Measurements from ENCODE around the gene MECP2. TPM values are rescaled to one million over a fixed set of nuclear protein-coding genes. Genes with fewer than 3 reads are reported as not detected.
A peak's percentile ranks its signal among the peaks of the same experiment; 100 is the strongest.

Gene MECP2
- total and polyA plus RNA-seq, 3 experiments from 2014 or later: 24.3 to 120 (median 49.5) TPM

DNA sequence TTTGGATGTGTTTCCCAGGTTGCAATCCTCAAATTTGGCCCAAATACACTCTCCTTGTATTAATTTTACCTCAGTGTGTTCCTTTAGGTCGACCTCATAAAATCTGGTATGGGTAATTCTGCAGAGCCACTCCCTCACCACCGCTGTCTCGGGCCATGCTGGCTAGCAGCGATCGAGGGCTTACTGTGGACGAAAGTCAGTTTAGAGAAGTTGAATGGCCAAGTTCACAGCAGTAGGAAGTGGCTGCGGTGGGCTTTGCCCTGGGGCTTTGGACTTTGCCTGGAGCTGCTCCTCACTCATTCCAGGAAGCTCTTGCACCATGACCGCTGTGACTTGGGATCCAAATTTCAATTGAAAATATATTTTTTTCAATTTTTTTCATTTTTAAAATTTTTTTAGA is 105.3 kb downstream of the MECP2 start:
- Histone ChIP-seq H3K4me1 (ENCODE audit: insufficient read depth, low read length) (peaks cover 12% of the 10 kb centered on the region), H3K27me3 (ENCODE audit: insufficient read depth, low read length, poor library complexity, severe bottlenecking) (no peaks in the 10 kb centered on the region), H3K4me3 (ENCODE audit: low read length) (no peak overlapping the region), H3K27ac (ENCODE audit: low read depth, low read length) (no peak overlapping the region), H3K9me3 (ENCODE audit: low read length) (no peaks in the 10 kb centered on the region), H3K36me3 (ENCODE audit: insufficient read depth, low read length) (no peaks in the 10 kb centered on the region)
- H3K4me1 Mint-ChIP-seq: peaks cover 13 to 16% (median 15%) of the 10 kb centered on the region in 3 donors
- DNase-seq: no peak
- H3K36me3 Mint-ChIP-seq: peaks cover 0 to 2% (median 0%) of the 10 kb centered on the region in 3 donors
- peaks cover 0 to 9% of the 10 kb centered on the region in 2 donors for H3K27me3 Mint-ChIP-seq
- ChIA-PET POLR2A (interaction anchor here (0.7 to 1.0 kb wide), 2 partner anchors 10 to 11 kb away, joined by 3 to 5 read pairs; no protein-coding TSS in a partner anchor), CTCF (interaction anchor here (0.8 kb wide), 1 partner anchor 24 kb away, joined by 3 read pairs; no protein-coding TSS in a partner anchor)
- H3K9me3 Mint-ChIP-seq: no peaks in the 10 kb centered on the region
- no peak overlapping the region for H3K27ac Mint-ChIP-seq
- H3K4me3 Mint-ChIP-seq: no peak overlapping the region

DNA sequence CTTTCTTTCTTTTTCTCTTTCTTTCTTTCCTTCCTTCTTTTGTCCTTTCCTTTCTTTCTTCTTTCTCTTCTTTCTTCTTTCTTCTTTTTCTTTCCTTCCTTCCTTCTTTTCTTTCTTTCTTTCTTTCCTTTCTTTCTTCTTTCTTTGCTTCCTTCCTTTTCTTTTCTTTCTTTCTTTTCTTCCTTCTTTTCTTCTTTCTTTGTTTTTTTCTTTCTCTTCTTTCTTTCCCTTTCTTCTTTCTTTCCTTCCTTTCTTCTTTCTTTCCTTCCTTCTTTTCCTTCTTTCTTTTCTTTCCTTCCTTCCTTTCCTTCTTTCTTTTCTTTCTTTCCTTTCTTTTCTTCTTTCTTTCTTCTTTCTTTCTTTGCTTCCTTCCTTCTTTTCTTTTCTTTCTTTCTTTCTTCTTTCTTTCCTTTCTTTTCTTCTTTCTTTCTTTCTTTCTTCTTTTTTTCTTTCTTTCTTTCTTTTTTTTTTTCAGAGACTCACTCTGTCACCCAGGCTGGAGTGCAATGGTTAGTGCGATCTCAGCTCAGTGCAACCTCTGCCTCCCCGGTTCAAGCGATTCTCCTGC is 106.4 kb downstream of the MECP2 start:
- Mint-ChIP-seq H3K27me3 (peaks cover 0 to 7% of the 10 kb centered on the region in 2 donors), H3K27ac (peak overlapping the region in 3 of 8 donors; percentile 47 to 77 (median 66)), H3K4me3 (no peak overlapping the region), H3K36me3 (peaks cover 0 to 2% (median 0%) of the 10 kb centered on the region in 3 donors), H3K4me1 (peaks cover 13 to 20% (median 16%) of the 10 kb centered on the region in 3 donors), H3K9me3 (no peaks in the 10 kb centered on the region)
- no peaks in the 10 kb centered on the region for H3K36me3 ChIP-seq (ENCODE audit: insufficient read depth, low read length)
- H3K27me3 ChIP-seq (ENCODE audit: insufficient read depth, low read length, poor library complexity, severe bottlenecking): no peaks in the 10 kb centered on the region
- CTCF ChIA-PET: no interaction called here
- no peak overlapping the region for H3K27ac ChIP-seq (ENCODE audit: low read depth, low read length)
- H3K9me3 ChIP-seq (ENCODE audit: low read length): no peaks in the 10 kb centered on the region
- POLR2A ChIA-PET: no interaction called here
- no peak for DNase-seq
- peaks cover 20% of the 10 kb centered on the region for H3K4me1 ChIP-seq (ENCODE audit: insufficient read depth, low read length)
- no peak overlapping the region for H3K4me3 ChIP-seq (ENCODE audit: low read length)

GRCh38 chrX:153989973-153990655 is 107.4 kb downstream of the MECP2 start:
- Mint-ChIP-seq H3K9me3 (no peaks in the 10 kb centered on the region), H3K27me3 (peaks cover 0 to 7% of the 10 kb centered on the region in 2 donors), H3K4me1 (peaks cover 13 to 25% (median 16%) of the 10 kb centered on the region in 3 donors), H3K36me3 (peaks cover 0 to 2% (median 0%) of the 10 kb centered on the region in 3 donors), H3K27ac (peak overlapping the region; percentile 3 to 94 (median 74)), H3K4me3 (peak overlapping the region in 2 of 7 donors; percentile 34 to 58)
- Histone ChIP-seq H3K4me1 (ENCODE audit: insufficient read depth, low read length) (peaks cover 22% of the 10 kb centered on the region), H3K27ac (ENCODE audit: low read depth, low read length) (no peak overlapping the region), H3K27me3 (ENCODE audit: insufficient read depth, low read length, poor library complexity, severe bottlenecking) (no peaks in the 10 kb centered on the region), H3K4me3 (ENCODE audit: low read length) (no peak overlapping the region), H3K9me3 (ENCODE audit: low read length) (no peaks in the 10 kb centered on the region), H3K36me3 (ENCODE audit: insufficient read depth, low read length) (no peaks in the 10 kb centered on the region)
- ChIA-PET CTCF (no interaction called here), POLR2A (interaction anchor here (0.6 to 0.7 kb wide), 2 partner anchors 8 to 19 kb away, joined by 4 read pairs; partner anchors contain the start of gene HCFC1)
- DNase-seq: peak in 2 of 5 donors; percentile 24 to 47

DNA sequence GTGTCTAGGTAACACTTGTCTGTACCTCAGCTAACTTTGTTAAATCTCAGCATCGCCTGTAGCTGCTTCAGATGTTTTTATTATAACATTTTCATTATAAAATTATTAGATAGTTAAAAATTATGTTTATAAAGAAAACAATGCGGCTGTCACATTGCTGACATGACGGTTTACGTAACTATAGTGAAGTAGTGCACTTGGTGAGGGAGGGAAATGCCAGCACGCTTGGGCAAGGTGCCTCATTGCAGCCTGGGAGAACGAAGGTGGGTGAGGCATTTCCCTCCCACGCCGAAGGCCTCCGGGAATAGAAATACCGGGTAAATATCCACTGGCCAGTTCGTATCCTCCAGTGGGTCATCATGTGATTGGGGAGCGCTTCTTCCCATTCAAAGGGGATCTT is 109.0 kb downstream of the MECP2 start:
- no peak for DNase-seq
- CTCF ChIA-PET: no interaction called here
- Mint-ChIP-seq H3K4me1 (peaks cover 25 to 38% (median 29%) of the 10 kb centered on the region in 3 donors), H3K27me3 (peaks cover 0 to 7% of the 10 kb centered on the region in 2 donors), H3K27ac (peak overlapping the region in 3 of 8 donors; percentile 24 to 53 (median 47)), H3K36me3 (peaks cover 0 to 2% (median 0%) of the 10 kb centered on the region in 3 donors), H3K4me3 (no peak overlapping the region), H3K9me3 (no peaks in the 10 kb centered on the region)
- H3K9me3 ChIP-seq (ENCODE audit: low read length): no peaks in the 10 kb centered on the region
- peaks cover 38% of the 10 kb centered on the region for H3K4me1 ChIP-seq (ENCODE audit: insufficient read depth, low read length)
- H3K36me3 ChIP-seq (ENCODE audit: insufficient read depth, low read length): no peaks in the 10 kb centered on the region
- H3K4me3 ChIP-seq (ENCODE audit: low read length): no peak overlapping the region
- POLR2A ChIA-PET: interaction anchor here (0.6 kb wide), 1 partner anchor 14 kb away, joined by 3 read pairs; no protein-coding TSS in a partner anchor
- H3K27ac ChIP-seq (ENCODE audit: low read depth, low read length): no peak overlapping the region
- H3K27me3 ChIP-seq (ENCODE audit: insufficient read depth, low read length, poor library complexity, severe bottlenecking): no peaks in the 10 kb centered on the region

DNA sequence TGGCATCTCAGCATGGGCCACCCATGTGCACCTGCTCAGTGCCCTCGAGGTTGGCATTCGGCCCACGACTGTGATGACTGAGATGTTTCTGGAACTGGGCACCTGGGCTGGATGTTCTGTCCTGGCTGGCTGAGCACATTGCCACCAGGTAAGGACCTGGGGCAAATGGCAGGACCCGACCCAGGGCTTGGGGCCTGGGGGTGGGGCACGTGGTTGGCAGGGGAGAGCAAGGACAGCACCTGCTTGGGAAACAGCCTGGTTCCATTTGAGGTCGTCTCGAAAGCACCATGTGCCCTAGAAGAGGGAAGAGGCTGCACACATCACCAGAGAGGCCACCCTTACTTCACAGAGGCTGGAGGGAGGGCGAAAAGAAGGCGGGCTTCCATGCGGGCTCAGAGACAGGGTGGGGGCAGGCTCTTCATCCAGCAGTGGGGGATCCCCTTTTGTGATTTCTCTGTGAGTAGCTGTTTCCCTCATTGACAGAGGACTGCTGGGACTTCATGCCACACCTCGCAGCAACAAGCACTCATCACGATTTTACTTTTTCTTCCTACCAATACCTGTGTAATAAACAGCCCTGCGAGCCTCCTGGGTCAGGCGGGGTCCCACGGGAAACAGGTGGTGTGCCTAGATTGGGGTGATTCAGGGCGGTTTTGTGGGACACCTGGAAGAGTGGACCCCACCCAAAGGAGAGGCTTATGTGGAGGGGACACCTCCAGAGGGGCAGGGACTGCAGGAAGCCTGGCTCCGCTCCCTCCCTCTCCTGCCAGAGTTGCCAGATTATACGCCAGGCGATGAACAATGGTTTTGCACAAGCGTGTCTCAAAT is 113.0 kb downstream of the MECP2 start:
- Mint-ChIP-seq H3K4me3 (peak overlapping the region; percentile 50 to 92 (median 76)), H3K36me3 (peaks cover 0 to 2% (median 0%) of the 10 kb centered on the region in 3 donors), H3K27ac (peak overlapping the region; percentile 90 to 98 (median 95)), H3K9me3 (no peaks in the 10 kb centered on the region), H3K4me1 (peaks cover 40 to 63% (median 47%) of the 10 kb centered on the region in 3 donors), H3K27me3 (peaks cover 0 to 6% of the 10 kb centered on the region in 2 donors)
- ChIA-PET POLR2A (interaction anchor here (1.3 to 2.0 kb wide), 2 partner anchors 10 to 13 kb away, joined by 4 to 6 read pairs; partner anchors contain the start of gene HCFC1), CTCF (interaction anchor here (1.8 kb wide), 1 partner anchor 29 kb away, joined by 6 read pairs; no protein-coding TSS in a partner anchor)
- H3K36me3 ChIP-seq (ENCODE audit: insufficient read depth, low read length): no peaks in the 10 kb centered on the region
- H3K4me1 ChIP-seq (ENCODE audit: insufficient read depth, low read length): peaks cover 58% of the 10 kb centered on the region
- H3K4me3 ChIP-seq (ENCODE audit: low read length): peak overlapping the region; percentile 45
- no peaks in the 10 kb centered on the region for H3K27me3 ChIP-seq (ENCODE audit: insufficient read depth, low read length, poor library complexity, severe bottlenecking)
- DNase-seq: peak in 1 of 5 donors; percentile 41
- peak overlapping the region; percentile 61 for H3K27ac ChIP-seq (ENCODE audit: low read depth, low read length)
- H3K9me3 ChIP-seq (ENCODE audit: low read length): no peaks in the 10 kb centered on the region

DNA sequence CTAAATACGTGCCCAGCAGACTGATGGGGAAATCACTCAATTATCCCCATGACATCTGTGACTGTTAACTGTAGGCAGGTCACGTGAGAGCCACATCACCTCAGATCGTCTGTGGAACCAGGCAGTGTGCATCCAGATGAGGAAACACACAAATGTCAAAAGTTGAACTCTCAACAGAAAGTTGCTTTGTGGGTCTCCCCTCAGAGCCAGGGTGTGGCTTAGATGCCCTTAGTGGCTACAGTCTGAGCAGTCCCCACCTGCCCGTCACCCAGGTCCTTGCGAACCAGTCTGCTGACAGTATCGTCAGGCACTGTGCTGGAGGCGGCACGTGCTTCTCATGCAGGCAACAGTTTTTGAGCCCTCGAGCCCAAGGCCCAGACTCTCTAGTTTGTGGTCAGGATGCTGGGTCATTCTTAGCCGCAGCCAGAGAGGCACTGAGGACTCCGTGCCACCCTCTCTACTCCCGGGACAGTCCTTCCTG is 114.2 kb downstream of the MECP2 start:
- Mint-ChIP-seq H3K27ac (peak overlapping the region; percentile 54 to 98 (median 86)), H3K36me3 (no peaks in the 10 kb centered on the region), H3K4me3 (peak overlapping the region; percentile 18 to 76 (median 55)), H3K27me3 (peaks cover 0 to 6% of the 10 kb centered on the region in 2 donors), H3K4me1 (peaks cover 37 to 58% (median 43%) of the 10 kb centered on the region in 3 donors), H3K9me3 (no peaks in the 10 kb centered on the region)
- H3K9me3 ChIP-seq (ENCODE audit: low read length): no peaks in the 10 kb centered on the region
- peaks cover 55% of the 10 kb centered on the region for H3K4me1 ChIP-seq (ENCODE audit: insufficient read depth, low read length)
- H3K27me3 ChIP-seq (ENCODE audit: insufficient read depth, low read length, poor library complexity, severe bottlenecking): no peaks in the 10 kb centered on the region
- ChIA-PET CTCF (no interaction called here), POLR2A (no interaction called here)
- no peak overlapping the region for H3K4me3 ChIP-seq (ENCODE audit: low read length)
- H3K36me3 ChIP-seq (ENCODE audit: insufficient read depth, low read length): no peaks in the 10 kb centered on the region
- no peak overlapping the region for H3K27ac ChIP-seq (ENCODE audit: low read depth, low read length)
- DNase-seq: peak in 1 of 5 donors; percentile 11

DNA sequence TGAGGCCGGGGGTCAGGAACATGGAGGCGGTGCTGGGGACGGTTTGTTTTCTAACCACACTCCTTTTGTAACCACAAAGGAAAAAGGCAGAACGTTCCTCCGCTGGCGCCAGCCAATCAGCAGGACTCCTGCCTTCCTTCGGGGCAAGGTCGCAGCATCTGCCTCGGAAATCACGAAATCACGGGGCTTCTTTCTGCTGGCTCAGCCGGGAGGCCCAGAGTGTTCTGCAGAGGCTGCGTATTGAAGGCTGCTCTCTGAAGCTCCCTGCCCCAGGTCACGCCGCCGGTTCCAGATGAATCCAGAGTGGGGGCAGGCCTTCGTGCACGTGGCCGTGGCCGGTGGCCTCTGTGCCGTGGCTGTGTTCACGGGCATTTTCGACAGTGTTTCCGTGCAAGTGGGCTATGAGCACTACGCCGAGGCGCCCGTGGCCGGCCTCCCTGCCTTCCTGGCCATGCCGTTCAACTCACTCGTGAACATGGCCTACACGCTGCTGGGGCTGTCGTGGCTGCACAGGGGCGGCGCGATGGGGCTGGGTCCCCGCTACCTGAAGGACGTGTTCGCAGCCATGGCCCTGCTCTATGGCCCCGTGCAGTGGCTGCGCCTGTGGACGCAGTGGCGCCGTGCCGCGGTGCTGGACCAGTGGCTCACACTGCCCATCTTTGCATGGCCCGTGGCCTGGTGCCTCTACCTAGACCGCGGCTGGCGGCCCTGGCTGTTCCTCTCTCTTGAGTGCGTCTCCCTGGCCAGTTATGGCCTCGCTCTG is 115.6 kb downstream of the MECP2 start:
- Mint-ChIP-seq H3K4me1 (peaks cover 37 to 53% (median 43%) of the 10 kb centered on the region in 3 donors), H3K4me3 (peak overlapping the region; percentile 71 to 89 (median 76)), H3K27me3 (peaks cover 0 to 6% of the 10 kb centered on the region in 2 donors), H3K36me3 (no peaks in the 10 kb centered on the region), H3K9me3 (no peaks in the 10 kb centered on the region), H3K27ac (peak overlapping the region; percentile 91 to 99 (median 95))
- no peaks in the 10 kb centered on the region for H3K36me3 ChIP-seq (ENCODE audit: insufficient read depth, low read length)
- H3K4me1 ChIP-seq (ENCODE audit: insufficient read depth, low read length): peaks cover 55% of the 10 kb centered on the region
- DNase-seq: peak; percentile 29 to 64 (median 51)
- H3K27ac ChIP-seq (ENCODE audit: low read depth, low read length): no peak overlapping the region
- CTCF ChIA-PET: interaction anchor here (1.2 to 2.8 kb wide), 4 partner anchors 11 to 32 kb away, joined by 3 to 9 read pairs (median 4); partner anchors contain the start of gene HCFC1
- no peaks in the 10 kb centered on the region for H3K27me3 ChIP-seq (ENCODE audit: insufficient read depth, low read length, poor library complexity, severe bottlenecking)
- no peaks in the 10 kb centered on the region for H3K9me3 ChIP-seq (ENCODE audit: low read length)
- peak overlapping the region; percentile 23 for H3K4me3 ChIP-seq (ENCODE audit: low read length)
- POLR2A ChIA-PET: interaction anchor here (0.7 to 2.2 kb wide), 4 partner anchors 8 to 11 kb away, joined by 3 to 15 read pairs (median 4); partner anchors contain the start of genes HCFC1 and TMEM187
